KMS-11 (cell line): ENCODE results near the gene AGAP1.

Source experiments
- H2AFZ ChIP-seq: fragments of 200-600 bp; sonication (generic); 2 replicates; pipeline ENCODE4 v1.6.1; 2016; ENCODE audit warnings: antibody characterized with exemption, mixed run types, low read depth
- H3K27ac ChIP-seq: fragments of 200-600 bp; sonication (generic); 2 replicates; pipeline ENCODE4 v1.6.1; 2016; ENCODE audit warnings: mild to moderate bottlenecking, mixed run types
- H3K27me3 ChIP-seq: fragments of 200-600 bp; sonication (generic); 2 replicates; pipeline ENCODE4 v1.6.1; 2017; ENCODE audit warnings: mild to moderate bottlenecking, low read depth, mixed run types, moderate library complexity; ENCODE audit not compliant: insufficient read depth
- H3K36me3 ChIP-seq: fragments of 200-600 bp; sonication (generic); 2 replicates; pipeline ENCODE4 v1.6.1; 2017; ENCODE audit warnings: mild to moderate bottlenecking, mixed run types; ENCODE audit not compliant: insufficient read depth
- H3K4me1 ChIP-seq: fragments of 200-600 bp; sonication (generic); 2 replicates; pipeline ENCODE4 v1.6.1; 2016; ENCODE audit warnings: mild to moderate bottlenecking, low read depth, mixed run types; ENCODE audit not compliant: poor library complexity, severe bottlenecking
- H3K4me2 ChIP-seq: fragments of 200-600 bp; sonication (generic); 2 replicates; pipeline ENCODE4 v1.7.0; 2016; ENCODE audit warnings: mild to moderate bottlenecking, mixed run types
- H3K4me3 ChIP-seq: fragments of 200-600 bp; sonication (generic); IDR thresholded peaks from 2 replicates; pipeline ENCODE4 v1.6.1; 2017; ENCODE audit warnings: low read depth, low read length, mixed read lengths; ENCODE audit not compliant: insufficient read depth
- H3K79me2 ChIP-seq: fragments of 200-600 bp; sonication (generic); 2 replicates; pipeline ENCODE4 v1.6.1; 2016; ENCODE audit warnings: low read depth, mixed run types; ENCODE audit not compliant: insufficient read depth
- H3K9ac ChIP-seq: fragments of 200-600 bp; sonication (generic); 2 replicates; pipeline ENCODE4 v1.6.1; 2016; ENCODE audit warnings: mild to moderate bottlenecking, mixed run types
- H4K20me1 ChIP-seq: fragments of 200-600 bp; sonication (generic); 2 replicates; pipeline ENCODE4 v1.6.1; 2016; ENCODE audit warnings: mild to moderate bottlenecking, mixed run types; ENCODE audit not compliant: insufficient read depth
- TF ChIP-seq, protein P1 (sequence below): fragments of 200-600 bp; sonication (generic); conservative IDR thresholded peaks from 2 replicates; pipeline ENCODE4 v1.6.1; 2017; ENCODE audit warnings: low read depth, mild to moderate bottlenecking, antibody characterized with exemption, low read length, moderate library complexity, mixed read lengths

Gene AGAP1

DNA sequence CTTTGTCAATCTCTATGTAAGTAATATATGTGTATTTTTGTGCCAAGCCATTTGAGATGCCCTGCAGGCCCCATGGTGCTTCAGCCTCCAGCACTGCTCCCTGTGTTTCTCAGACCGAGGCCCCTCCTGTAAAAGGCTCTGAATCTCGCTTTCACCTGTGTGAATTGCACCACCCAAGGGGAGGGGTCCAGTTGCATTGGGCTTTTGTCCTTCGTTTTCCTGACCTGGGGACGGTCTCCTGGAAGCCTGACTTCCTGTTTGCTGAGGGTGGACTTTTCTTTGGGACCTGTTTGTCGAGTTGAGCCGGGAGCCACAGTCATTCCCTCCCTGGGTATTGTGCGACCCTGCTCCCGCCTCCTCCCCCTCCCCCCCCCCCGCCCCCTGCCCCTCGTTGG is 48.9 kb downstream of the AGAP1 start:
- Histone ChIP-seq H3K27me3 (no peaks in the 10 kb centered on the region), H3K4me3 (no peak overlapping the region), H3K4me2 (no peak overlapping the region), H3K9ac (no peak overlapping the region), H2AFZ (no peak overlapping the region), H3K36me3 (no peaks in the 10 kb centered on the region), H3K4me1 (no peaks in the 10 kb centered on the region), H4K20me1 (peaks cover 21% of the 10 kb centered on the region; the same call in 1 of the 2 replicates), H3K79me2 (peaks cover 81% of the 10 kb centered on the region), H3K27ac (no peak overlapping the region)
- TF ChIP-seq, protein P1, sequence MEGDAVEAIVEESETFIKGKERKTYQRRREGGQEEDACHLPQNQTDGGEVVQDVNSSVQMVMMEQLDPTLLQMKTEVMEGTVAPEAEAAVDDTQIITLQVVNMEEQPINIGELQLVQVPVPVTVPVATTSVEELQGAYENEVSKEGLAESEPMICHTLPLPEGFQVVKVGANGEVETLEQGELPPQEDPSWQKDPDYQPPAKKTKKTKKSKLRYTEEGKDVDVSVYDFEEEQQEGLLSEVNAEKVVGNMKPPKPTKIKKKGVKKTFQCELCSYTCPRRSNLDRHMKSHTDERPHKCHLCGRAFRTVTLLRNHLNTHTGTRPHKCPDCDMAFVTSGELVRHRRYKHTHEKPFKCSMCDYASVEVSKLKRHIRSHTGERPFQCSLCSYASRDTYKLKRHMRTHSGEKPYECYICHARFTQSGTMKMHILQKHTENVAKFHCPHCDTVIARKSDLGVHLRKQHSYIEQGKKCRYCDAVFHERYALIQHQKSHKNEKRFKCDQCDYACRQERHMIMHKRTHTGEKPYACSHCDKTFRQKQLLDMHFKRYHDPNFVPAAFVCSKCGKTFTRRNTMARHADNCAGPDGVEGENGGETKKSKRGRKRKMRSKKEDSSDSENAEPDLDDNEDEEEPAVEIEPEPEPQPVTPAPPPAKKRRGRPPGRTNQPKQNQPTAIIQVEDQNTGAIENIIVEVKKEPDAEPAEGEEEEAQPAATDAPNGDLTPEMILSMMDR: no peak

DNA sequence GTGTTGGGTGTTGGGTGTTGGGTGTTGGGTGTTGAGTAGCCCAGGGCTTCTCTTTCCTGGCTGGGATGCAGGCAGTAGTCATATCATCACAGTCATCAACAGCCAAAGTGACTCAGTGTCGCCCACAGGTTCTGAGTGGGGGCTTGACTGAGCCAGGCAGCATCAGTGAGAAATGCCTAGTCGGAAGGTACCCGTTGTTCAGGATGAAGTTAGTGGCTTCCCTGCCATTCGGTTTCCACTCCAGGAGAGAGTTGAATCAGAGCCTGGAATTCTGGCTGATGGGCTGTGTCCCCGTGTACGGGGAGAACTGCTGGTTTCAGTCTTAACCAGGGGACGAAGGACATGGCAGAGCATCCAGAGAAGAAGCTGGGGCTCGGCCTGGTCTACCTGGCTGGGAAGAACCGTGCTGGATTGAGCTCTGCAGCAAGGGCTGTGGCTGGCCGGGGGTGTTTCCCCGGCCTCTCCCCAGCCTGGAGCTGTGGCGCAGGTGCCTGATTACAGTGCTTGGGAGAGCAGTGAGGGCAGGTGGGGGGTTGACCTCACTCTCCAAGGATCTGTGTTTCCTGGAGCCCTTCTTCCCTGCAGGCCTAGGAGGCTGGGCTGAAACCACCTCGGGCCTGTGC is 49.4 kb downstream of the AGAP1 start:
- peaks cover 81% of the 10 kb centered on the region for H3K79me2 ChIP-seq
- H3K36me3 ChIP-seq: no peaks in the 10 kb centered on the region
- no peaks in the 10 kb centered on the region for H3K27me3 ChIP-seq
- no peak overlapping the region for H3K4me3 ChIP-seq
- H3K9ac ChIP-seq: no peak overlapping the region
- H3K4me1 ChIP-seq: no peaks in the 10 kb centered on the region
- H4K20me1 ChIP-seq: peaks cover 21% of the 10 kb centered on the region; the same call in 1 of the 2 replicates
- H3K4me2 ChIP-seq: no peak overlapping the region
- TF ChIP-seq, protein P1: no peak
- H3K27ac ChIP-seq: no peak overlapping the region
- no peak overlapping the region for H2AFZ ChIP-seq

DNA sequence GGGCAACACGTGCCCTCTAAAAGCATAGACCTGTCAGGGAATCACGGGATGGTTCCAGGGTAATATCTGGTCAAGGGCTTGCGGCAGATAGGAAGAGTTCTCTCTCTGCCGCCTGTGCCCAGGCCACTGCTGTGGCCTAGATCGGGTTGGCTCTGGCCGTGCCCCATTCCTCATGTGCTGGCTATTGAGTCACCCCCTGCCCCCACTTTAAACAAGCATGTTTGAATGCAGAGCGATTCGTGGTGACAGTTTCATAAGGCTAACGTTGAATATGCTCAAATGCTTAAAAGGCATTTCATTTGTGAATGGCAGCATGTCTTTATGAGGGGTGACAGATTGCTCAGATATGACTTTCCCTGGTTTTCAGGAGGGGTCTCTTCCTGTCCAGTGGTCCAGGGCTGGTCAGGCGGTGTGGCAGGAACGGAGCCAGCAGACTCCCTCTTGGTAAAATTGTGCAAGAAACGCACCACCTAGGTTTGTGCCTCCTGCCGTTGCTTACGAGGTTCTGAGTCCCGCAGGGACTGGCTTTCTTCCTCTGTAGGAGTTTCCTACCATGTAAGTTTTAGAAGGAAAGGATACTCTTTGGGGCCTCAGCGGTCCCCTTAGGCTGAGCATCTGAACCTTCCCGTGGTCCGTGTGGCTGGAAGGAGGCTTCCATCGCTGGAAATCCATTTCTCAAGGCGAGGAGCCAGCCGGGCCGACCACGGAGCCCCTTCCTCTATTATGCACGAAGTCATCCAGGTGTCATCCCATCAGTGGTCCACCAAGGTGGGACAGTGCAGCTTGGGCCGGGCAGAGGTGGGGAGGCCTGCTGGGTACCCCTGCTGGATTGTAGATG is 50.2 kb downstream of the AGAP1 start:
- Histone ChIP-seq H3K27ac (no peak overlapping the region), H4K20me1 (peaks cover 21% of the 10 kb centered on the region; the same call in 1 of the 2 replicates), H3K4me3 (no peak overlapping the region), H2AFZ (no peak overlapping the region), H3K27me3 (no peaks in the 10 kb centered on the region), H3K79me2 (peaks cover 82% of the 10 kb centered on the region), H3K4me1 (no peaks in the 10 kb centered on the region), H3K9ac (no peak overlapping the region), H3K4me2 (no peak overlapping the region), H3K36me3 (no peaks in the 10 kb centered on the region)
- TF ChIP-seq, protein P1: no peak

DNA sequence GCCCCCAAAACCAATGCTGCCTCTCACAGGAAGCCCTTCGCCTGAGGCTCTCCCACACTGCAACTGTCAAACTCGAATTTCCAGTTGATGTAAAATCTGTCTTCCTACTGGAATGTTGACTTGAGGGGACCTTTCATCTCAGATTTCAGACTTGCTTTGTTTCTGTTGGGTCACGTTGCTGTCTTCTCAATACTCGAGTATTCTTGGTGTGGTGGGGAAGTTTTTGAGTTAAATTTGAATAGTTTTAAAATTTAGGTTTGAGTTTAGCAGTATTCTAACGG is 50.8 kb downstream of the AGAP1 start:
- Histone ChIP-seq H3K27ac (no peak overlapping the region), H3K36me3 (no peaks in the 10 kb centered on the region), H2AFZ (no peak overlapping the region), H3K4me3 (no peak overlapping the region), H3K9ac (no peak overlapping the region), H3K79me2 (peaks cover 82% of the 10 kb centered on the region), H3K4me1 (no peaks in the 10 kb centered on the region), H4K20me1 (peaks cover 21% of the 10 kb centered on the region; the same call in 1 of the 2 replicates), H3K27me3 (no peaks in the 10 kb centered on the region), H3K4me2 (no peak overlapping the region)
- TF ChIP-seq, protein P1: no peak
